Prostate gland (tissue), 2 donors: ENCODE results near the gene NISCH. TPM values are rescaled to one million over a fixed set of nuclear protein-coding genes. Genes with fewer than 3 reads are reported as not detected.

Experiments
- DNase-seq: peaks from one replicate; pipeline ENCODE4 v3.0.0-alpha.2; 2019; ENCODE audit warnings: low spot score
- H3K27ac ChIP-seq, 2 donors: fragments of 200-600 bp; sonication (generic); 2 replicates each; pipeline ENCODE4 v1.5.1; 2017 to 2019
- H3K27me3 ChIP-seq: fragments of 200-600 bp; sonication (generic); replicated peaks from 2 replicates; pipeline ENCODE4 v1.5.1; 2019; ENCODE audit not compliant: insufficient read depth
- H3K36me3 ChIP-seq, 2 donors: fragments of 200-600 bp; sonication (generic); 1 replicate in 1 of 2; 2 replicates in 1 of 2; pipeline versions ENCODE4 v1.5.1 to v1.8.1; 2017 to 2019
- H3K4me1 ChIP-seq: fragments of 200-600 bp; sonication (generic); replicated peaks from 2 replicates; pipeline ENCODE4 v1.5.1; 2019
- H3K4me3 ChIP-seq, 2 donors: fragments of 200-600 bp; sonication (generic); 2 replicates each; pipeline ENCODE4 v1.5.1; 2017 to 2019
- H3K9me3 ChIP-seq: fragments of 200-600 bp; sonication (generic); 2 replicates; pipeline ENCODE4 v1.5.1; 2017
- CTCF ChIP-seq, 4 experiments: fragments of 200-600 bp in 2 of 4; fragments of 450-650 bp in 2 of 4; sonication (generic) in 2 of 4; IDR thresholded peaks; 1 replicate in 3 of 4; 2 replicates in 1 of 4; pipeline ENCODE4 v1.5.1; 2016 to 2019; ENCODE audit warnings: antibody characterized with exemption in 4 of 4, mild to moderate bottlenecking in 2 of 4, moderate library complexity in 2 of 4
- POLR2A ChIP-seq: fragments of 450-650 bp; IDR thresholded peaks from one replicate; pipeline ENCODE4 v1.6.1; 2016; ENCODE audit warnings: antibody characterized with exemption, mild to moderate bottlenecking
- POLR2AphosphoS5 ChIP-seq: sonication (generic); formaldehyde crosslinking; IDR thresholded peaks from one replicate; pipeline ENCODE4 v1.6.1; 2017; ENCODE audit warnings: antibody characterized with exemption
- WGBS: methylation state at CpG from one replicate; pipeline ENCODE4 v1.1.5; 2018; 5-methylcytosine and 5-hydroxymethylcytosine counted together
- intact Hi-C: fragments of 100-400 bp; cut with DNase I; formaldehyde crosslinking; loops from one replicate; pipeline ENCODE4 v1.14.2; 2022
- total RNA-seq, 2 donors: library from RNA; depleted of rRNA; stranded (reverse); fragments of >200 nt; gene quantifications; one replicate each; pipeline ENCODE4 v1.1.0, GENCODE V29; 2016

The NISCH gene
- total RNA-seq, 2 donors from 2014 or later: 107 to 277 TPM

GRCh38 chr3:52530918-52531826 is 75.8 kb downstream of the NISCH start:
- WGBS: 50% methylated on average over 10 of the region's 10 CpGs
- H3K36me3 ChIP-seq: no peaks in the 10 kb centered on the region
- DNase-seq: no peak
- intact Hi-C loops: loop anchor here (5.0 to 10.0 kb wide), 2 partner anchors 49 to 154 kb away; partner anchors contain the start of genes GNL3 and PBRM1
- H3K9me3 ChIP-seq: no peaks in the 10 kb centered on the region
- peak overlapping the region; percentile 73 to 74 for H3K27ac ChIP-seq
- H3K4me3 ChIP-seq: no peak overlapping the region
- TF ChIP-seq CTCF (IDR thresholded peaks at IDR 0.05): no peak
- no peak for TF ChIP-seq POLR2AphosphoS5
- TF ChIP-seq POLR2A: no peak
- H3K27me3 ChIP-seq: no peaks in the 10 kb centered on the region
- peaks cover 3% of the 10 kb centered on the region for H3K4me1 ChIP-seq

GRCh38 chr3:52531860-52532516 is 76.6 kb downstream of the NISCH start:
- no peaks in the 10 kb centered on the region for H3K36me3 ChIP-seq
- TF ChIP-seq CTCF (IDR thresholded peaks at IDR 0.05) (no peak), POLR2A (no peak), POLR2AphosphoS5 (no peak)
- H3K27ac ChIP-seq: peak overlapping the region; percentile 74 to 77
- H3K27me3 ChIP-seq: no peaks in the 10 kb centered on the region
- H3K4me3 ChIP-seq: peak overlapping the region; percentile 54 to 56
- 58% methylated on average over 14 of the region's 14 CpGs for WGBS
- intact Hi-C loops: loop anchor here (5.0 to 10.0 kb wide), 2 partner anchors 50 to 153 kb away; partner anchors contain the start of genes GNL3 and PBRM1
- H3K9me3 ChIP-seq: no peaks in the 10 kb centered on the region
- H3K4me1 ChIP-seq: peaks cover 3% of the 10 kb centered on the region
- DNase-seq: no peak

GRCh38 chr3:52532517-52532837 is 77.1 kb downstream of the NISCH start:
- DNase-seq: no peak
- Histone ChIP-seq H3K4me1 (peaks cover 3% of the 10 kb centered on the region), H3K36me3 (no peaks in the 10 kb centered on the region), H3K9me3 (no peaks in the 10 kb centered on the region), H3K4me3 (peak overlapping the region; percentile 54 to 56), H3K27ac (peak overlapping the region; percentile 74 to 77), H3K27me3 (no peaks in the 10 kb centered on the region)
- intact Hi-C loops: loop anchor here (5.0 to 10.0 kb wide), 2 partner anchors 50 to 152 kb away; partner anchors contain the start of genes GNL3 and PBRM1
- 26% methylated on average over 5 of the region's 5 CpGs for WGBS
- TF ChIP-seq CTCF (IDR thresholded peaks at IDR 0.05) (no peak), POLR2AphosphoS5 (no peak), POLR2A (no peak)

- no peak for TF ChIP-seq POLR2AphosphoS5
- TF ChIP-seq POLR2A: no peak
- TF ChIP-seq CTCF (IDR thresholded peaks at IDR 0.05): no peak
- H3K9me3 ChIP-seq: no peaks in the 10 kb centered on the region
- 3% methylated on average over 41 of the region's 78 CpGs for WGBS
- H3K27ac ChIP-seq: peak overlapping the region; percentile 74 to 77
- DNase-seq: no peak
- peaks cover 9% of the 10 kb centered on the region for H3K4me1 ChIP-seq
- no peaks in the 10 kb centered on the region for H3K27me3 ChIP-seq
- intact Hi-C loops: loop anchor here (5.0 to 10.0 kb wide), 2 partner anchors 51 to 152 kb away; partner anchors contain the start of genes GNL3 and PBRM1
- peak overlapping the region; percentile 54 to 56 for H3K4me3 ChIP-seq
- no peaks in the 10 kb centered on the region for H3K36me3 ChIP-seq
Observed at GRCh38 chr3:52532838-52533622, 77.6 kb downstream of the NISCH start.
